OCI-LY7 (cell line): ENCODE results near the gene TAF4.

ENCODE experiments used
- CTCF ChIP-seq: fragments of 200-600 bp; sonication (generic); conservative IDR thresholded peaks from 2 replicates; pipeline ENCODE4 v1.5.1; 2014; ENCODE audit warnings: mild to moderate bottlenecking, antibody characterized with exemption, low read length, moderate library complexity, mixed read lengths
- EZH2phosphoT487 ChIP-seq: fragments of 200-600 bp; sonication (generic); IDR thresholded peaks from 2 replicates; pipeline ENCODE4 v1.6.1; 2018; ENCODE audit warnings: low read depth, borderline replicate concordance, mild to moderate bottlenecking, mixed run types, antibody characterized with exemption, low read length, moderate library complexity, mixed read lengths

GRCh38 chr20:62104234-62104789 is 38.6 kb upstream of the TAF4 start:
- TF ChIP-seq CTCF, result no peak
- TF ChIP-seq EZH2phosphoT487, result no peak
